NT2/D1 (cell line): ENCODE data around the gene IGHMBP2.
"Not testable (repeated sequence)": the region's sequence is repeated elsewhere in the genome, so short reads cannot be mapped to it uniquely, and the experiment has no call there.

Experiments
- DNase-seq: peaks from one replicate; pipeline ENCODE4 v3.0.0-alpha.2; 2011; ENCODE audit warnings: low read depth, low spot score
- H3K27me3 ChIP-seq: 2 replicates; pipeline ENCODE4 v1.6.0; 2011; ENCODE audit warnings: mild to moderate bottlenecking; ENCODE audit not compliant: insufficient read length, insufficient read depth
- H3K36me3 ChIP-seq: 2 replicates; pipeline ENCODE4 v1.6.1; 2011; ENCODE audit warnings: mild to moderate bottlenecking, low read length, mixed read lengths; ENCODE audit not compliant: insufficient read depth, insufficient read length
- H3K4me1 ChIP-seq: 2 replicates; pipeline ENCODE4 v1.5.1; 2011; ENCODE audit not compliant: insufficient read depth, insufficient read length
- H3K4me3 ChIP-seq: 2 replicates; pipeline ENCODE4 v1.5.1; 2011; ENCODE audit warnings: low read depth; ENCODE audit not compliant: insufficient read length
- H3K9ac ChIP-seq: 2 replicates; pipeline ENCODE4 v1.6.0; 2011; ENCODE audit warnings: low read depth; ENCODE audit not compliant: insufficient read length
- H3K9me3 ChIP-seq: 2 replicates; pipeline ENCODE4 v1.5.1; 2011; ENCODE audit warnings: mild to moderate bottlenecking, low read length; ENCODE audit not compliant: insufficient read depth
- SUZ12 ChIP-seq: IDR thresholded peaks from 2 replicates; pipeline ENCODE4 v1.6.1; 2011; ENCODE audit not compliant: insufficient read length, insufficient read depth; ENCODE audit errors: extremely low read depth
- YY1 ChIP-seq: IDR thresholded peaks from 2 replicates; pipeline ENCODE4 v1.6.1; 2011; ENCODE audit not compliant: insufficient read length, insufficient read depth
- ZNF274 ChIP-seq: IDR thresholded peaks from 2 replicates; pipeline ENCODE4 v1.6.1; 2011; ENCODE audit warnings: mild to moderate bottlenecking, low read depth, low read length

Gene IGHMBP2

GRCh38 chr11:68878022-68878421 is 25.7 kb upstream of the IGHMBP2 start:
- no peaks in the 10 kb centered on the region for H3K27me3 ChIP-seq
- DNase-seq: no peak
- H3K4me3 ChIP-seq: no peak overlapping the region
- no peak for TF ChIP-seq YY1
- no peak for TF ChIP-seq ZNF274
- TF ChIP-seq SUZ12: no peak
- H3K9me3 ChIP-seq: no peaks in the 10 kb centered on the region
- H3K4me1 ChIP-seq: no peaks in the 10 kb centered on the region
- H3K36me3 ChIP-seq: no peaks in the 10 kb centered on the region
- no peak overlapping the region for H3K9ac ChIP-seq

- no peak for DNase-seq
- H3K36me3 ChIP-seq: no peaks in the 10 kb centered on the region
- no peaks in the 10 kb centered on the region for H3K9me3 ChIP-seq
- no peak overlapping the region for H3K4me3 ChIP-seq
- no peak overlapping the region for H3K9ac ChIP-seq
- TF ChIP-seq SUZ12 (no peak), YY1 (no peak), ZNF274 (no peak)
- H3K27me3 ChIP-seq: no peaks in the 10 kb centered on the region
- no peaks in the 10 kb centered on the region for H3K4me1 ChIP-seq
These were observed 22.8 kb upstream of the IGHMBP2 start for GRCh38 chr11:68880851-68881250.

DNA sequence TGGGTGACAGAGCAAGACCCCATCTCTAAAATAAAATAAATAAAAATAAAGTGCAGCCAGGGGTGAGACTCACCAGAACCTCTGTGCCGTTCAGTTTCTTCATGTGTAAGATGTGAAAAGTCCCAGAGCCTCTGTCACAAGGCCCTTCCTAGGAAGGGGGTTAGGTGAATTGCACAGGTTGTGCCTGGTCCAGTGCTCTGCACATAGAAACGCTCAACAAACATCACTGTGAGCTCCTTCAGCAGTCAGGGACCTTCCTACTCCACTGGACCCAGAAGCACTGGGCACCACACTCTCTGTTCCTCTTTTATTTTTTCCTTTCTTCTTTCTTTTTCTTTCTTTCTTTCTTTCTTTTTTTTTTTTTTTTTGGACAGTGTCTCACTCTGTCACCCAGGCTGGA is 22.4 kb upstream of the IGHMBP2 start:
- Histone ChIP-seq H3K9me3 (no peaks in the 10 kb centered on the region), H3K4me3 (no peak overlapping the region), H3K27me3 (no peaks in the 10 kb centered on the region), H3K36me3 (no peaks in the 10 kb centered on the region), H3K9ac (no peak overlapping the region), H3K4me1 (no peaks in the 10 kb centered on the region)
- TF ChIP-seq SUZ12 (no peak), ZNF274 (no peak), YY1 (no peak)
- no peak for DNase-seq

GRCh38 chr11:68882391-68882790 is 21.3 kb upstream of the IGHMBP2 start:
- DNase-seq: no peak
- H3K4me1 ChIP-seq: no peaks in the 10 kb centered on the region
- TF ChIP-seq YY1 (no peak), ZNF274 (no peak), SUZ12 (no peak)
- no peaks in the 10 kb centered on the region for H3K9me3 ChIP-seq
- H3K4me3 ChIP-seq: no peak overlapping the region
- no peaks in the 10 kb centered on the region for H3K36me3 ChIP-seq
- H3K27me3 ChIP-seq: no peaks in the 10 kb centered on the region
- no peak overlapping the region for H3K9ac ChIP-seq

DNA sequence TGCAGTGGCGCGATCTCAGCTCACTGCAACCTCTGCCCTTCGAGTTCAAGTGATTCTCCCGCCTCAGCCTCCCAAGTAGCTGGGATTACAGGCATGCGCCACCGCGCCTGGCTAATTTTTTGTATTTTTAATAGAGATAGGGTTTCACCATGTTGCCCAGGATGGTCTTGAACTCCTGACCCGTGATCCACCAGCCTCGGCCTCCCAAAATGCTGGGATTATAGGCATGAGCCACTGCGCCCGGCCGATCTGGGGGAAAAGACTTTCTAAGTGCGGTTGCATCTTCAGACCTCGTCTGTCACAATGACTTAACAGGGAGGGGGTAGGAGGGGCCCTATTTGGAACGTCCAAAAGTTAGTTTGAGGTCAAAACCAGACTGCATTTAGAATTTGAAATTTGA is 18.9 kb upstream of the IGHMBP2 start:
- not testable (repeated sequence) for H3K4me1 ChIP-seq, H3K27me3 ChIP-seq, H3K9ac ChIP-seq, DNase-seq, H3K9me3 ChIP-seq, H3K36me3 ChIP-seq, H3K4me3 ChIP-seq

DNA sequence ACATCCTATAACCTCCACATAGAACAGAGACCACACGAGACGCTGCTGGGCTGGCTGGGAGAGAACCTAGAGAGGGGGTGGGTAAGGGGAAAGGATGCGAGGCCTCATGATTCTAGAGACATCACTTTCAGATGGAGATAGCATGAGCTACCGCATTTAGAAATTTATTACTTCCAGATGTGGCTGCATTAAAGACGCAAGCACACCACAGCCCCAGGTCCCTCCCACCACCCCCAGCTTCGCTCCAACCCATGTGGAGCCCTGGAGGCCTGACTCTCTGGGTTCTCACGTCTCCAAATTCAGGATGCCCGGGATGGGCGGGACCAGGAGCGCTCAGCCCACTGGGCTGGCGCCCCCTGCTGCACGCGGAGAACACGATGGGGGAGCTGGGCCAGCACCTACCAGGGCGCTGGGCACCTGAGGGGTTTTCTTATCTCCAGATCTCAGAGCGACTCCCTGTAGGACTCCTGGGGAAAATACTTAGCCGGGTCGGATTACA is 13.7 kb upstream of the IGHMBP2 start:
- TF ChIP-seq ZNF274 (no peak), SUZ12 (no peak), YY1 (no peak)
- peak; percentile 38 for DNase-seq
- Histone ChIP-seq H3K4me1 (peaks cover 4% of the 10 kb centered on the region), H3K9me3 (no peaks in the 10 kb centered on the region), H3K36me3 (peaks cover 40% of the 10 kb centered on the region), H3K4me3 (no peak overlapping the region), H3K27me3 (no peaks in the 10 kb centered on the region), H3K9ac (no peak overlapping the region)

GRCh38 chr11:68890490-68891231 is 13.0 kb upstream of the IGHMBP2 start:
- no peak for DNase-seq
- no peak for TF ChIP-seq SUZ12
- TF ChIP-seq YY1: no peak
- no peak for TF ChIP-seq ZNF274
- Histone ChIP-seq H3K9ac (peak overlapping the region; percentile 17), H3K4me3 (no peak overlapping the region), H3K36me3 (peaks cover 42% of the 10 kb centered on the region), H3K27me3 (no peaks in the 10 kb centered on the region), H3K4me1 (peaks cover 4% of the 10 kb centered on the region), H3K9me3 (no peaks in the 10 kb centered on the region)
